Panc1 (cell line): Measurements from ENCODE around the gene MLKL. TPM values are rescaled to one million over a fixed set of nuclear protein-coding genes. Genes with fewer than 3 reads are reported as not detected.

Source experiments
- ATAC-seq: fragments of 200-7000 bp; cut with Tn5 transposase; 2 replicates; pipeline ENCODE4 v1.9.1; 2020; ENCODE audit warnings: mild to moderate bottlenecking, moderate library complexity
- BruUV-seq: library from RNA; stranded (reverse); fragments of 400-500 nt; replicated peaks from 2 replicates; lab custom pipeline; 2021; lab: Mats Ljungman, UMichigan
- CTCF ChIA-PET: fragments of 300-600 bp; sonication (Branson Sonifier 250); formaldehyde crosslinking; loops from one replicate; lab custom pipeline; 2022; ENCODE audit warnings: antibody characterized with exemption; lab: Charles Lee
- POLR2A ChIA-PET: fragments of 300-600 bp; sonication (Branson Sonifier 250); formaldehyde crosslinking; loops from one replicate; lab custom pipeline; 2022; ENCODE audit warnings: antibody characterized with exemption; lab: Charles Lee
- DNase-seq: peaks from one replicate; pipeline ENCODE4 v3.0.0-alpha.2; 2010; ENCODE audit warnings: low read depth, low spot score
- H3K27ac ChIP-seq: 2 replicates; pipeline ENCODE4 v1.5.1; 2011; ENCODE audit warnings: mild to moderate bottlenecking, low read length, inconsistent platforms
- H3K27me3 ChIP-seq: fragments of 200-500 bp; sonication (Bioruptor generic); 2 replicates; pipeline ENCODE4 v1.6.0; 2014; ENCODE audit warnings: low read length, inconsistent platforms; ENCODE audit not compliant: control insufficient read depth, insufficient read depth
- H3K36me3 ChIP-seq: fragments of 200-500 bp; sonication (Bioruptor generic); 2 replicates; pipeline ENCODE4 v1.5.1; 2014; ENCODE audit warnings: inconsistent platforms, mild to moderate bottlenecking, low read length, moderate library complexity; ENCODE audit not compliant: control insufficient read depth, insufficient read depth
- H3K4me1 ChIP-seq: 2 replicates; pipeline ENCODE4 v1.5.1; 2011; ENCODE audit warnings: inconsistent platforms, mild to moderate bottlenecking, low read length, moderate library complexity; ENCODE audit not compliant: control insufficient read depth, insufficient read depth
- H3K4me3 ChIP-seq, 2 experiments: 2 replicates each; pipeline ENCODE4 v1.5.1; 2011 to 2012; ENCODE audit warnings: low read depth in 2 of 2, low read length in 2 of 2, mild to moderate bottlenecking in 2 of 2, inconsistent platforms in 1 of 2, moderate library complexity in 1 of 2
- H3K9me3 ChIP-seq: fragments of 200-500 bp; sonication (Bioruptor generic); 2 replicates; pipeline ENCODE4 v1.5.1; 2014; ENCODE audit warnings: low read depth, mild to moderate bottlenecking, inconsistent platforms, low read length, moderate library complexity; ENCODE audit not compliant: control insufficient read depth, insufficient read depth
- CTCF ChIP-seq: fragments of 450-650 bp; IDR thresholded peaks from 2 replicates; pipeline ENCODE4 v1.5.1; 2017; ENCODE audit warnings: mild to moderate bottlenecking
- POLR2AphosphoS5 ChIP-seq: IDR thresholded peaks from 2 replicates; pipeline ENCODE4 v1.6.1; 2012; ENCODE audit warnings: mild to moderate bottlenecking, low read depth, low read length, moderate library complexity
- REST ChIP-seq, 2 experiments: IDR thresholded peaks; 2 replicates each; pipeline ENCODE4 v1.6.1; 2011 to 2012; ENCODE audit warnings: low read depth in 2 of 2, control low read depth in 1 of 2, low read length in 1 of 2, mild to moderate bottlenecking in 1 of 2, moderate library complexity in 1 of 2; ENCODE audit not compliant: insufficient read depth in 1 of 2
- SIN3A ChIP-seq: IDR thresholded peaks from 2 replicates; pipeline ENCODE4 v1.6.1; 2012; ENCODE audit warnings: low read depth, mild to moderate bottlenecking, low read length, moderate library complexity, borderline replicate concordance; ENCODE audit not compliant: insufficient read depth
- TCF7L2 ChIP-seq: IDR thresholded peaks from 2 replicates; pipeline ENCODE4 v1.6.1; 2011; ENCODE audit warnings: mild to moderate bottlenecking, low read depth, low read length, inconsistent platforms
- in situ Hi-C: cut with HindIII; loops from 2 replicates; pipeline ENCODE4 v1.10.0; 2016; ENCODE audit warnings: low sequenced_read_pairs, low pct_unique_long_range_greater_than_20kb
- intact Hi-C: fragments of 100-400 bp; cut with micrococcal nuclease; formaldehyde crosslinking; loops from one replicate; pipeline ENCODE4 v1.10.0; 2022; ENCODE audit not compliant: unreplicated experiment
- total RNA-seq: library from RNA; stranded (reverse); gene quantifications from one replicate; pipeline ENCODE4 v1.2.1, GENCODE V29; 2021; ENCODE audit not compliant: unreplicated experiment

Gene MLKL
- total RNA-seq, 1 experiment from 2014 or later = 4.8 TPM

DNA sequence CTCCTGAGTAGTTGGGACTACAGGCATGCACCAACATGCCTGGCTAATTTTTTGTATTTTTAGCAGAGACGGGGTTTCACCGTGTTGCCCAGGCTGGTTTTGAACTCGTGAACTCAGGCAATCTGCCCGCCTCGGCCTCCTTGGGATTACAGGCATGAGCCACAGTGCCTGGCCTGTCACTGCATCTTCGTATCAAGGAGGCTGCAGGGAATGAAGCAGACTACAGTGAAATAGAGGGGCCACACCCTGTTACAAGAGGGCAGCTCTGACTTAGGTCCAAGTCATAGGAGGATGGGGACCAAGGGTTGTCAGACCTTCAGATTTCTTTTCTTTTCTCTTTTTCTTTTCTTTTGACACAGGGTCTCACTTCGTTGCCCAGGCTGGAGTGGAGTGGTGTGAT lies 45.3 kb upstream of the MLKL start:
- BruUV-seq = no TSS peak
- no peaks in the 10 kb centered on the region; the same call in 1 of the 2 replicates for H3K4me1 ChIP-seq
- TF ChIP-seq SIN3A (no peak), POLR2AphosphoS5 (no peak), REST (IDR thresholded peaks at IDR 0.05; ENCODE audit: insufficient read depth in 1 of 2, low read depth in 2 of 2, low read length in 1 of 2) (no peak), CTCF (no peak), TCF7L2 (no peak)
- ChIA-PET CTCF (no interaction called here), POLR2A (no interaction called here)
- in situ Hi-C loops = no loop called here
- no peak overlapping the region for H3K4me3 ChIP-seq
- H3K36me3 ChIP-seq = no peaks in the 10 kb centered on the region
- ATAC-seq (no peak), DNase-seq (no peak)
- H3K9me3 ChIP-seq = no peaks in the 10 kb centered on the region
- no peak overlapping the region for H3K27ac ChIP-seq
- intact Hi-C loops = no loop called here
- no peaks in the 10 kb centered on the region for H3K27me3 ChIP-seq

- no TSS peak for BruUV-seq
- Histone ChIP-seq H3K36me3 (no peaks in the 10 kb centered on the region), H3K4me3 (no peak overlapping the region), H3K27me3 (no peaks in the 10 kb centered on the region), H3K4me1 (no peaks in the 10 kb centered on the region; the same call in 1 of the 2 replicates), H3K27ac (no peak overlapping the region), H3K9me3 (no peaks in the 10 kb centered on the region)
- no peak for ATAC-seq
- TF ChIP-seq SIN3A (no peak), REST (IDR thresholded peaks at IDR 0.05; ENCODE audit: insufficient read depth in 1 of 2, low read depth in 2 of 2, low read length in 1 of 2) (no peak), POLR2AphosphoS5 (no peak), CTCF (no peak)
- in situ Hi-C loops (no loop called here), intact Hi-C loops (no loop called here)
- DNase-seq = no peak
- POLR2A ChIA-PET = no interaction called here
- CTCF ChIA-PET = interaction anchor here (1.6 kb wide), 1 partner anchor 117 kb away, joined by 3 read pairs; no protein-coding TSS in a partner anchor
Observed at GRCh38 chr16:74745109-74745615, 44.5 kb upstream of the MLKL start.
